ENCODE data around the gene CDCA4. TPM values are rescaled to one million over a fixed set of nuclear protein-coding genes. Genes with fewer than 3 reads are reported as not detected.
A peak's percentile ranks its signal among the peaks of the same experiment; 100 is the strongest.

CDCA4 gene
- total RNA-seq, 3 donors from 2014 or later, result 4.3 to 8.7 (median 5.6) TPM

DNA sequence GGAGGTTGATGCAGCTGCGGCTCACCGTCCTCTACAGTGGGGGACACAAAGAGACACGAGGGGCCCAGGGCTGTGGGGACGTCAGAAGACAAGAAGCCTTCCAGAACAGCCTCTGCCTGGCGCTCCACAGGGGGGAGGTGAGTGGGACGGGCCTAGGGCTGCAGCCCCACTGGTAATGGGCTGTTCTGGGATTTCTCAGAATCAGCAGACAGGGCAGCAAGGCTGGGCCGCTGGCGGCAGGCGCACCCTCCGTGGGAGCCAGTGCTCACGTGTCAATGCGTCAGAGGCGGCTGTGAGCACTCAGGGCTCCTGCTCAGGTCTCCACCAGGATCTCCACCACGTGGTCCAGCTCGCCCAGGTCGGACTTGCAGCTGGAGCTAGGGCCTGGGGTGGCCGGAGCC, 10.0 kb downstream of the CDCA4 start:
- ATAC-seq (no peak), DNase-seq (peak in 1 of 3 donors; percentile 23)
- TF ChIP-seq CTCF (IDR thresholded peaks at IDR 0.05), result no peak
- H3K4me1 ChIP-seq (ENCODE audit: low read depth), result no peaks in the 10 kb centered on the region
- no peaks in the 10 kb centered on the region for H3K9me3 ChIP-seq
- intact Hi-C loops (cut with DNase I, micrococcal nuclease), result no loop called here
- H3K36me3 ChIP-seq (ENCODE audit: low read depth), result no peaks in the 10 kb centered on the region
- H3K4me3 ChIP-seq, result no peak overlapping the region

GRCh38 chr14:105010106-105010505, 10.8 kb downstream of the CDCA4 start:
- intact Hi-C loops (cut with DNase I, micrococcal nuclease), result no loop called here
- Histone ChIP-seq H3K9me3 (no peaks in the 10 kb centered on the region), H3K4me1 (ENCODE audit: low read depth) (no peaks in the 10 kb centered on the region), H3K4me3 (no peak overlapping the region), H3K36me3 (ENCODE audit: low read depth) (no peaks in the 10 kb centered on the region)
- no peak for TF ChIP-seq CTCF (IDR thresholded peaks at IDR 0.05)
- DNase-seq (no peak), ATAC-seq (no peak)

DNA sequence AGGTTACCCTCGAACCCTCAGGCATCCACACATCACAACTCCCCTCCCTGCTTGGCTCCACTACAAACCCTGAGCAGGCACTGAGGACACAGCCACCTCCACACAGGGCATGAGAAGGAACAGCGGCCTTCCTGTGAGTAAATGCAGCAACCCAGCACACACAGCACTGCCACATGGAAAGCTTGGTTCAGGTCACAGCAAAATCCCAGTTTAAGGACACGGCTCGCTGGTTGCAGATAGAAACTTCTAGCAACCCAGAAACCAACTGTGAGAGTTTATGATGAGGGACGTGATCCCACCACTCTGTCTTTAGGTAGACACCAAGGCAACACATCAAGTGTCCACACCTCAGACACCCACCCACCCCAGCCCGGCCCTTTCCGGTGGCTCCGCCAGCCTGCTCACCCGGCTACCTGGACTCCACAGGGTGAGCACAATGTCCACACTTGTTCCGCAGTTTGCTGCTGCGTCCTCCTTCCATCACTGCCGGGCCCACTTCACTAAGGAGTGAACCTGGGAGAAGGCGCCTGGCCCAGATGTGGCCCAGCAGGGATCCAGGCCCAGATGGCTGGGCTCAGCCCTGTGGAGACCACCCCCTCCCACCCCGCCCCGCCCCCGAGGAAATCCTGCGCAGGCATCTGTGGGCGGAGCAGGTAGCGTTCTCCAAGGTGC, 13.2 kb downstream of the CDCA4 start:
- no peak for DNase-seq
- no peak for TF ChIP-seq CTCF (IDR thresholded peaks at IDR 0.05)
- intact Hi-C loops (cut with DNase I, micrococcal nuclease), result no loop called here
- no peak for ATAC-seq
- Histone ChIP-seq H3K4me3 (no peak overlapping the region), H3K36me3 (ENCODE audit: low read depth) (no peaks in the 10 kb centered on the region), H3K4me1 (ENCODE audit: low read depth) (no peaks in the 10 kb centered on the region), H3K9me3 (no peaks in the 10 kb centered on the region)

DNA sequence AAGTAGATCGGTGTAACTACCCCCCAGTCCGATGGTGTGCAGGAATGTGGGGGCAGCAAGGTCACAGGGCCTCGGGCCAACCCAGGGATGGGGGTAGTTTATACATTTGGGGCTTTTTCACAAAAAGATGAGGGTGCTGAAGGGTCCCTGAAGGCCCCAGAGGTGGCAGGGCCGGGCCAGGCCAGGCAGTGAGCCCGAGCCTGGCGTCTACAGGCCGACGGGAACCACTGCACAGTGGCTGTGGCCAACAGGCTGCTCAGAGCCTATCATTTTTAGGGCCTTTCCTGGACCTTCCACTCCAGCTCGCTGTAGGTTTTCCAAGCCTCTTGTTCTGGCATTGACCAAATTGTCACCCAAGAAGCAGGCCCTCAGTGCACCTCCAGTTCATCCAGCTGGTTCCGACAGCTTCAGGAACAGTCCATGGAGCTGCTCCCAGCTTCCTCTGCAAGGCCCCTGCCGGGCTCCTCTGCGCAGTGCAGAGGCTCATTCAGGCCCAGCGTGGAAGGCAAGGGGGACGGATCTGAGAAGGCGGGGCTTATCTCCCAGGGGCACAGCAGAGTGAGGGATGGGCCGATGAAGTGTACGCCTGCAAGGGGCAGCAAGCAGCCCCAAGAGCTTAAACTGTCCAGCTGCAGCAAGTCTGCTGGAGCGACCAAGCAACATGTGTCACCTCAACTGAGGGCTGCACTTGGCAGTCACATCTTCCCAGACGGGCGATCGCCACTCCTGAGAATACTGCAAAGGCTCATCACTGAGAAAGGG, 13.9 kb downstream of the CDCA4 start:
- Histone ChIP-seq H3K9me3 (no peaks in the 10 kb centered on the region), H3K4me1 (ENCODE audit: low read depth) (no peaks in the 10 kb centered on the region), H3K36me3 (ENCODE audit: low read depth) (no peaks in the 10 kb centered on the region), H3K4me3 (no peak overlapping the region)
- no peak for DNase-seq
- intact Hi-C loops (cut with DNase I, micrococcal nuclease), result no loop called here
- ATAC-seq, result no peak
- no peak for TF ChIP-seq CTCF (IDR thresholded peaks at IDR 0.05)

DNA sequence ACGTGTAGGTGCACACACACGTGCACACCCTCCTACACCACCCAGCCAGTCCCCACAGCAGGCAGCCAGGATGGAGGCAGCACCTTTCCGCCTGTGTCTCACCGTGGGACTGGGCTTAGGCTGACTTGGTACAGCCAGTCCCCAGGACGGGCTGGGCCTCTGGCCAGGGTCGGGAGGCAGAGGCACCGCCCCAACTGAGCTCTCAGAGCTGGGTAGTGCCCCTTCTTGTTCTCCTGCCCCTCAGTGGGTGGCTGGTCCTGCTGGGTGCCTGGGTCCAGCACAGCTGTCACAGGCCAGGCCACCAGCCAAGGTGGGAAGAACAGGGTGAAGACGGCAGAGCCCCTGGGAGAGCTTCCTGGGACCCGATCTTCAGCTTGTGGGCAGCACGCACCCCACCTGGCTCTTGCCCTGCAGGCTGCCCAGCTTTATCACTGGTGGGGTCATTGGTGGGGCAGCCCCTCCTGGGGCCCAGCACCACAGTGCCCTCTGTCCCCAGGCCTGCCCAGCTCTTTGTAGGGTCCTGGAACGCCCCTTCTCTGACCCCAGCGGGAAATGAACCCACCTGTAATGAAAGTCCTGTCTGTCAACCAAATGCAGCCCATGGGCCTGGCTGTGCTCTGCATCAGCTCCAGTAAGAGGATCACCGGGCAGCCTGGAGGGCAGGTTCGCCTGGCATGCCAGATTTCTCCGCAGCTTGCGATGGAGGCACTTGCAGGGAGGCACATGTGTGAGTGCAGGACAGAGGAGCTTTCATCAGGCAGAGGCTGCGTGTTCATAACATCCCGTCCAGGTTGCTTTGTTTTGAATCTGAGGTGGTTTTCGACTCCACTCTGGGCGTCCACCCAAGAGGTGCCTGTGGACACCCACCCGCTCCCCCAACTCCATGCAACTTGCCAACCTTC, 14.7 kb downstream of the CDCA4 start:
- H3K4me3 ChIP-seq, result no peak overlapping the region
- H3K9me3 ChIP-seq, result no peaks in the 10 kb centered on the region
- TF ChIP-seq CTCF (IDR thresholded peaks at IDR 0.05), result no peak
- no peaks in the 10 kb centered on the region for H3K4me1 ChIP-seq (ENCODE audit: low read depth)
- no peaks in the 10 kb centered on the region for H3K36me3 ChIP-seq (ENCODE audit: low read depth)
- DNase-seq, result no peak
- peak; percentile 32 for ATAC-seq
- intact Hi-C loops (cut with DNase I, micrococcal nuclease), result no loop called here
